HepG2 (cell line): ENCODE data around the gene CAPN7. TPM values are rescaled to one million over a fixed set of nuclear protein-coding genes. Genes with fewer than 3 reads are reported as not detected.

Source experiments
- GABPA ChIP-seq, 2 experiments: IDR thresholded peaks; 2 replicates each; pipeline ENCODE4 v1.6.1; 2011 to 2016; ENCODE audit warnings: low read depth in 2 of 2, low read length in 1 of 2, missing biosample characterization in 1 of 2, missing genetic modification characterization in 1 of 2
- KAT2B ChIP-seq: fragments of 150-350 bp; IDR thresholded peaks from 2 replicates; pipeline ENCODE4 v1.6.1; 2014; ENCODE audit warnings: low read depth, low read length, borderline replicate concordance
- MAFK ChIP-seq, 2 experiments: IDR thresholded peaks in 1 of 2; conservative IDR thresholded peaks in 1 of 2; 2 replicates each; pipeline ENCODE4 v1.6.1; 2011; ENCODE audit warnings: improper control_type of control experiment in 2 of 2, low read length in 2 of 2
- NCOA1 ChIP-seq: sonication (generic); formaldehyde crosslinking; IDR thresholded peaks from 2 replicates; pipeline ENCODE4 v1.9.0; 2021; ENCODE audit warnings: missing genetic modification reagents
- NR2F2 ChIP-seq: IDR thresholded peaks from 2 replicates; pipeline ENCODE4 v1.6.1; 2012; ENCODE audit warnings: low read depth, inconsistent platforms, borderline replicate concordance
- SMARCC2 ChIP-seq: fragments of 450-650 bp; IDR thresholded peaks from 2 replicates; pipeline ENCODE4 v1.6.1; 2017; ENCODE audit warnings: antibody characterized with exemption, mild to moderate bottlenecking
- SP1 ChIP-seq, 2 experiments: fragments of 450-650 bp in 1 of 2; sonication (generic) in 1 of 2; formaldehyde crosslinking in 1 of 2; IDR thresholded peaks; 2 replicates each; pipeline versions ENCODE4 v1.4.0 to v1.6.1; 2016 to 2020; ENCODE audit warnings: missing genetic modification reagents in 1 of 2
- ZNF431 ChIP-seq: sonication (generic); formaldehyde crosslinking; IDR thresholded peaks from 2 replicates; pipeline ENCODE4 v1.9.0; 2022; ENCODE audit warnings: missing genetic modification reagents, low read depth, mild to moderate bottlenecking, borderline replicate concordance
- ZNF446 ChIP-seq: sonication (generic); formaldehyde crosslinking; IDR thresholded peaks from 2 replicates; pipeline ENCODE4 v1.5.0; 2020; ENCODE audit warnings: mild to moderate bottlenecking, missing genetic modification reagents
- ZSCAN12 ChIP-seq: sonication (generic); formaldehyde crosslinking; IDR thresholded peaks from 2 replicates; pipeline ENCODE4 v1.9.0; 2021; ENCODE audit warnings: mild to moderate bottlenecking, missing genetic modification reagents
- polyA plus RNA-seq, 8 experiments: library from polyadenylated mRNA; depleted of rRNA in 3 of 8; stranded (reverse) in 7 of 8; unstranded in 1 of 8; fragments of >200 nt; fragmentation: Illumina TruSeq in 4 of 8; extraction: Trizol in 4 of 8; gene quantifications; 2 replicates each; pipeline versions ENCODE4 v1.2.1 to v1.2.3, GENCODE V29; 2011 to 2016; ENCODE audit warnings: low read depth in 4 of 8, missing spikeins in 1 of 8, mixed read lengths in 1 of 8; ENCODE audit not compliant: insufficient read depth in 1 of 8
- total RNA-seq, 5 experiments: library from RNA; depleted of rRNA; stranded (reverse); fragments of >200 nt; fragmentation: Illumina TruSeq; extraction: Trizol; gene quantifications; 2 replicates each; pipeline ENCODE4 v1.2.3, GENCODE V29; 2016; ENCODE audit warnings: low read depth in 1 of 5
- TF ChIP-seq, protein P1 (sequence below): sonication (generic); formaldehyde crosslinking; IDR thresholded peaks from one replicate; pipeline ENCODE4 v1.5.1; 2020; ENCODE audit warnings: mild to moderate bottlenecking, missing genetic modification reagents; ENCODE audit errors: not compliant biosample characterization
- TF ChIP-seq, protein P2 (sequence below): sonication (generic); formaldehyde crosslinking; IDR thresholded peaks from 2 replicates; pipeline ENCODE4 v1.8.1; 2022; ENCODE audit warnings: low read depth, mild to moderate bottlenecking, missing genetic modification reagents
- TF ChIP-seq, protein P3 (sequence below): IDR thresholded peaks from 2 replicates; pipeline ENCODE4 v1.6.1; 2012; ENCODE audit warnings: inconsistent platforms
- TF ChIP-seq, protein P4 (sequence below): IDR thresholded peaks from 2 replicates; pipeline ENCODE4 v1.6.1; 2016; ENCODE audit warnings: mild to moderate bottlenecking, missing biosample characterization, missing genetic modification reagents
- TF ChIP-seq, protein P5 (sequence below): sonication (generic); formaldehyde crosslinking; IDR thresholded peaks from 2 replicates; pipeline ENCODE4 v1.4.0; 2020; ENCODE audit warnings: low read depth, mild to moderate bottlenecking, missing genetic modification reagents

The CAPN7 gene
- total and polyA plus RNA-seq, 2 of the 13 experiments (the other 11 are each of a cell fraction or from before 2014, with no cell fraction given), result 16.7 to 36.8 TPM

DNA sequence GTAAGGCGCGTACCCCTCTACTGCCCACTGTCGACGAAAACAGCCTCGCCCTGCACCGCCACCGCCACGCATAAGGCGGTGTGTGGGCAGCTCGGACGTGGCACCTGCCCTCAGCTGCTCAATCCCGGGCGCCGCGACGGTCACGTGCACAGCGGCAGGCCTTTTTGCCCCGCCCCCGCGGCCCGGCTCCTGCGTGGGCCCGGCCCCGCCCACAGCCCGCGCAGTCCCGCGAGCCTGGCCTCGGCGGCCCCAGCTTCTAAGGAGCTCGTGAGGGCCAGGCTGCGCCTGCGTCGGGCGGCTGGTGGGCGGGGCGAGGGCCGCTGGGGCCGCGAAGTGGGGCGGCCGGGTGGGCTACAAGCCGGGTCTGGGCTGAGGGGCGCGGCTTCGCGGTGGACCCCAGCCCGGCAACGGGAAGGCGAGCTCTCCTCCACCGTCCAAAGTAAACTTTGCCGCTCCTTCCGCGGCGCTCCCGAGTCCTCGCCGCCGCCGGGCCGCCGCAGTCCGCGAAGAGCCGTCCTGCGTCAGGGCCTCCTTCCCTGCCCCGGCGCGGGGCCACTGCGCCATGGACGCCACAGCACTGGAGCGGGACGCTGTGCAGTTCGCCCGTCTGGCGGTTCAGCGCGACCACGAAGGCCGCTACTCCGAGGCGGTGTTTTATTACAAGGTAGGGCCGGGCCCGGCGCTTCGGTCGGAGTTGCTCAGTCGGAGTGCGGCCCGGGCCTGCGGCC, at the start of gene CAPN7 (continued):
- TF ChIP-seq, protein P1, sequence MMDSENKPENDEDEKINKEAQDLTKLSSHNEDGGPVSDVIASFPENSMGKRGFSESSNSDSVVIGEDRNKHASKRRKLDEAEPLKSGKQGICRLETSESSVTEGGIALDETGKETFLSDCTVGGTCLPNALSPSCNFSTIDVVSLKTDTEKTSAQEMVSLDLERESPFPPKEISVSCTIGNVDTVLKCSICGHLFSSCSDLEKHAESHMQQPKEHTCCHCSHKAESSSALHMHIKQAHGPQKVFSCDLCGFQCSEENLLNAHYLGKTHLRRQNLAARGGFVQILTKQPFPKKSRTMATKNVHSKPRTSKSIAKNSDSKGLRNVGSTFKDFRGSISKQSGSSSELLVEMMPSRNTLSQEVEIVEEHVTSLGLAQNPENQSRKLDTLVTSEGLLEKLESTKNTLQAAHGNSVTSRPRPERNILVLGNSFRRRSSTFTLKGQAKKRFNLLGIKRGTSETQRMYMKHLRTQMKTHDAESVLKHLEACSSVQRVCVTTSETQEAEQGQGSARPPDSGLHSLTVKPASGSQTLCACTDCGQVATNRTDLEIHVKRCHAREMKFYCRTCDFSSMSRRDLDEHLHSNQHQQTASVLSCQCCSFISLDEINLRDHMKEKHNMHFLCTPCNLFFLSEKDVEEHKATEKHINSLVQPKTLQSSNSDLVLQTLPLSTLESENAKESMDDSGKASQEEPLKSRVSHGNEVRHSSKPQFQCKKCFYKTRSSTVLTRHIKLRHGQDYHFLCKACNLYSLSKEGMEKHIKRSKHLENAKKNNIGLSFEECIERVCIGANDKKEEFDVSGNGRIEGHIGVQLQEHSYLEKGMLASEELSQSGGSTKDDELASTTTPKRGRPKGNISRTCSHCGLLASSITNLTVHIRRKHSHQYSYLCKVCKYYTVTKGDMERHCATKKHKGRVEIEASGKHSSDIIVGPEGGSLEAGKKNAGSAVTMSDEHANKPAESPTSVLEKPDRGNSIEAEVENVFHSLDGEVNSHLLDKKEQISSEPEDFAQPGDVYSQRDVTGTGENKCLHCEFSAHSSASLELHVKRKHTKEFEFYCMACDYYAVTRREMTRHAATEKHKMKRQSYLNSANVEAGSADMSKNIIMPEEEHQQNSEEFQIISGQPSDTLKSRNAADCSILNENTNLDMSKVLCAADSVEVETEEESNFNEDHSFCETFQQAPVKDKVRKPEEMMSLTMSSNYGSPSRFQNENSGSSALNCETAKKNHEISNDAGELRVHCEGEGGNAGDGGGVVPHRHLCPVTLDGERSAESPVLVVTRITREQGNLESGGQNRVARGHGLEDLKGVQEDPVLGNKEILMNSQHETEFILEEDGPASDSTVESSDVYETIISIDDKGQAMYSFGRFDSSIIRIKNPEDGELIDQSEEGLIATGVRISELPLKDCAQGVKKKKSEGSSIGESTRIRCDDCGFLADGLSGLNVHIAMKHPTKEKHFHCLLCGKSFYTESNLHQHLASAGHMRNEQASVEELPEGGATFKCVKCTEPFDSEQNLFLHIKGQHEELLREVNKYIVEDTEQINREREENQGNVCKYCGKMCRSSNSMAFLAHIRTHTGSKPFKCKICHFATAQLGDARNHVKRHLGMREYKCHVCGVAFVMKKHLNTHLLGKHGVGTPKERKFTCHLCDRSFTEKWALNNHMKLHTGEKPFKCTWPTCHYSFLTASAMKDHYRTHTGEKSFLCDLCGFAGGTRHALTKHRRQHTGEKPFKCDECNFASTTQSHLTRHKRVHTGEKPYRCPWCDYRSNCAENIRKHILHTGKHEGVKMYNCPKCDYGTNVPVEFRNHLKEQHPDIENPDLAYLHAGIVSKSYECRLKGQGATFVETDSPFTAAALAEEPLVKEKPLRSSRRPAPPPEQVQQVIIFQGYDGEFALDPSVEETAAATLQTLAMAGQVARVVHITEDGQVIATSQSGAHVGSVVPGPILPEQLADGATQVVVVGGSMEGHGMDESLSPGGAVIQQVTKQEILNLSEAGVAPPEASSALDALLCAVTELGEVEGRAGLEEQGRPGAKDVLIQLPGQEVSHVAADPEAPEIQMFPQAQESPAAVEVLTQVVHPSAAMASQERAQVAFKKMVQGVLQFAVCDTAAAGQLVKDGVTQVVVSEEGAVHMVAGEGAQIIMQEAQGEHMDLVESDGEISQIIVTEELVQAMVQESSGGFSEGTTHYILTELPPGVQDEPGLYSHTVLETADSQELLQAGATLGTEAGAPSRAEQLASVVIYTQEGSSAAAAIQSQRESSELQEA, result peak; percentile 88
- TF ChIP-seq NCOA1 (CRISPR knock-in tag) (peak; percentile 91; the same call in 1 of the 2 replicates), GABPA (IDR thresholded peaks at IDR 0.05; ENCODE audit: low read depth, low read length) (no peak), GABPA (CRISPR knock-in tag; IDR thresholded peaks at IDR 0.05; ENCODE audit: low read depth) (no peak), SP1 (IDR thresholded peaks at IDR 0.05) (no peak), SP1 (CRISPR knock-in tag; IDR thresholded peaks at IDR 0.05) (peak; percentile 71), KAT2B (no peak), ZNF446 (CRISPR knock-in tag) (no peak), ZSCAN12 (CRISPR knock-in tag) (peak; percentile 85; the same call in 1 of the 2 replicates), MAFK (conservative IDR thresholded peaks at IDR 0.05 in 1 of 2, IDR thresholded peaks at IDR 0.05 in 1 of 2; ENCODE audit: low read length in 2 of 2) (no peak), SMARCC2 (no peak), NR2F2 (no peak), ZNF431 (CRISPR knock-in tag) (no peak)
- TF ChIP-seq, protein P2, sequence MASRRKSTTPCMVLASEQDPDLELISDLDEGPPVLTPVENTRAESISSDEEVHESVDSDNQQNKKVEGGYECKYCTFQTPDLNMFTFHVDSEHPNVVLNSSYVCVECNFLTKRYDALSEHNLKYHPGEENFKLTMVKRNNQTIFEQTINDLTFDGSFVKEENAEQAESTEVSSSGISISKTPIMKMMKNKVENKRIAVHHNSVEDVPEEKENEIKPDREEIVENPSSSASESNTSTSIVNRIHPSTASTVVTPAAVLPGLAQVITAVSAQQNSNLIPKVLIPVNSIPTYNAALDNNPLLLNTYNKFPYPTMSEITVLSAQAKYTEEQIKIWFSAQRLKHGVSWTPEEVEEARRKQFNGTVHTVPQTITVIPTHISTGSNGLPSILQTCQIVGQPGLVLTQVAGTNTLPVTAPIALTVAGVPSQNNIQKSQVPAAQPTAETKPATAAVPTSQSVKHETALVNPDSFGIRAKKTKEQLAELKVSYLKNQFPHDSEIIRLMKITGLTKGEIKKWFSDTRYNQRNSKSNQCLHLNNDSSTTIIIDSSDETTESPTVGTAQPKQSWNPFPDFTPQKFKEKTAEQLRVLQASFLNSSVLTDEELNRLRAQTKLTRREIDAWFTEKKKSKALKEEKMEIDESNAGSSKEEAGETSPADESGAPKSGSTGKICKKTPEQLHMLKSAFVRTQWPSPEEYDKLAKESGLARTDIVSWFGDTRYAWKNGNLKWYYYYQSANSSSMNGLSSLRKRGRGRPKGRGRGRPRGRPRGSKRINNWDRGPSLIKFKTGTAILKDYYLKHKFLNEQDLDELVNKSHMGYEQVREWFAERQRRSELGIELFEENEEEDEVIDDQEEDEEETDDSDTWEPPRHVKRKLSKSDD, result peak; percentile 68
- TF ChIP-seq, protein P3, sequence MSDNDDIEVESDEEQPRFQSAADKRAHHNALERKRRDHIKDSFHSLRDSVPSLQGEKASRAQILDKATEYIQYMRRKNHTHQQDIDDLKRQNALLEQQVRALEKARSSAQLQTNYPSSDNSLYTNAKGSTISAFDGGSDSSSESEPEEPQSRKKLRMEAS, result peak; percentile 94
- TF ChIP-seq, protein P4, sequence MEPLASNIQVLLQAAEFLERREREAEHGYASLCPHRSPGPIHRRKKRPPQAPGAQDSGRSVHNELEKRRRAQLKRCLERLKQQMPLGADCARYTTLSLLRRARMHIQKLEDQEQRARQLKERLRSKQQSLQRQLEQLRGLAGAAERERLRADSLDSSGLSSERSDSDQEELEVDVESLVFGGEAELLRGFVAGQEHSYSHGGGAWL (CRISPR knock-in tag), result no peak; the same call in 1 of the 2 replicates
- TF ChIP-seq, protein P5, sequence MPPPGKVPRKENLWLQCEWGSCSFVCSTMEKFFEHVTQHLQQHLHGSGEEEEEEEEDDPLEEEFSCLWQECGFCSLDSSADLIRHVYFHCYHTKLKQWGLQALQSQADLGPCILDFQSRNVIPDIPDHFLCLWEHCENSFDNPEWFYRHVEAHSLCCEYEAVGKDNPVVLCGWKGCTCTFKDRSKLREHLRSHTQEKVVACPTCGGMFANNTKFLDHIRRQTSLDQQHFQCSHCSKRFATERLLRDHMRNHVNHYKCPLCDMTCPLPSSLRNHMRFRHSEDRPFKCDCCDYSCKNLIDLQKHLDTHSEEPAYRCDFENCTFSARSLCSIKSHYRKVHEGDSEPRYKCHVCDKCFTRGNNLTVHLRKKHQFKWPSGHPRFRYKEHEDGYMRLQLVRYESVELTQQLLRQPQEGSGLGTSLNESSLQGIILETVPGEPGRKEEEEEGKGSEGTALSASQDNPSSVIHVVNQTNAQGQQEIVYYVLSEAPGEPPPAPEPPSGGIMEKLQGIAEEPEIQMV (CRISPR knock-in tag), result peak; percentile 90
